ENCODE measurements around the gene PCBP4.

- no peak for TF ChIP-seq CTCF (IDR thresholded peaks at IDR 0.05)
- TF ChIP-seq POLR2A (IDR thresholded peaks at IDR 0.05): no peak
Measured at GRCh38 chr3:51916418-51916817, 50.8 kb downstream of the PCBP4 start.

Measured in body of pancreas (tissue), 4 donors.